GM21737 (cell line): ENCODE measurements around the gene PIGBOS1.
A peak's percentile ranks its signal among the peaks of the same experiment; 100 is the strongest.

Experiments
- ATAC-seq: cut with Tn5 transposase; IDR thresholded peaks from one replicate; pipeline ENCODE4 v1.9.1; 2021; ENCODE audit warnings: mild to moderate bottlenecking, moderate library complexity; ENCODE audit not compliant: unreplicated experiment

The PIGBOS1 gene

DNA sequence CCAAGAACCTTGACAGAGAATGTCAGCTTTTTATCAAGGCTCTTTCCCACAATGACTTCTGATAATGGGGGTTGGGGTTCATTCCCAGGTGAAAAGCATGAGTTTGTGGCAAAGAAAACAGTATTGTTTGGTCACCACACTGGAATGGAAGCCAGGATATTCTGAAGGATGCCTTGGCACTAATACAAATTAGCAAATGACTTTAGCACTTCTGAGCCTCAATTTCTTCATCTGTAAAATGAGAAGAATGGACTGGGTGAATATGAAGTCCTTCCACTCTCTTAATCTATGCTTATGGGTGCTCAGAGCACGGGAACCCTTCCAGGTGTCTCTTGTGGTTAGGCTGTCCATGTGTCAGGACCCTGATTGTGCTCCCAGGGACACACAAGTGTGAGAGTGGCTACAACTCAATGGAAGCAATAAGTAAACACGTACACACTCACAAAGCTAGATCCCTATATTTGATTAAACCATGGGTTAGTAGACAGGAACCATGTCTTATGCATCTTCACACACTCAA lies 50.7 kb downstream of the PIGBOS1 start:
- ATAC-seq, result no peak

DNA sequence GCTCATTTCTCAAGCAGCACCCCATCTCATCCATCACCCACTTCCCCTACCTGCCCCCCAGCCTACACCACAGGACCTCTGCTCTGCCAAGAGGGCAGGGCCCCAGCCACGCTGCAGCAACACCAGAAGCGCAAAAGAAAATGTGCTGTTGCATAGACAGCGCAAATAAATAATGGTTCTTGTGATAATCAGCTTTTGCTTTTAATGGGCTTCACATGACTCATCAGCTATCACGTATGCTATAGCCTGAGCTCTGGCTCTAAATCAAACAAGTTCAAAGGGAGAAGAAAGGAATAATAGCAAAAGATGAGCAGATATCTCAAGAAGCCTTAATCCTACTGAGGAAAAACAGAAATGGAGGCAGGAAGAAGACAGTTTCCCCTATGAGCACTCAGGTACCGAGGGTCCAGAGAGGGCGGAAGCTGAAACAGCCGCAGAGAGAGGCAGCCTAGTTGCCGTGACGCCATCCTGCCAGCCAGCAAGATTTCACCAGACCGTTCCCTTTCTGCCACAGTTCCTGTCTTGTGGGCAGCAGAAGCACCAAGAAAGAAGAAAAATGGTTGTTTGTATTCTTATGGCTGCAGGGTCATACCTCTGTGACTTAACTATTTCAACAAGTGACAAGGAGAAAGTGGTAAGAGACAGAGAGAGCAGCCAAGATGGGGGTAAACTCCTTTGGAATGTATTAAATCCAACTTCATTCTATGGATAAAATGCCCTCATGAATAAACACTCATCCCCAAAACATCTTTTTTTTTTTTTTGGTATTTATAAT lies 51.3 kb downstream of the PIGBOS1 start:
- peak; percentile 95 for ATAC-seq
